Fibroblast of peridontal ligament (primary cell): Measurements from ENCODE around the gene FITM2.
A peak's percentile ranks its signal among the peaks of the same experiment; 100 is the strongest.
"Not testable (repeated sequence)": the region's sequence is repeated elsewhere in the genome, so short reads cannot be mapped to it uniquely, and the experiment has no call there.

Experiments used
- DNase-seq: peaks from one replicate; pipeline ENCODE4 v3.0.0-alpha.2; 2010; ENCODE audit errors: extremely low read depth

FITM2 gene

GRCh38 chr20:44310664-44311639 lies at the start of gene FITM2:
FITM2 (minus strand) TSS chr20:44311202; CDS start chr20:44311148, 54 bp downstream.
- DNase-seq = peak; percentile 95

GRCh38 chr20:44360221-44360620 lies 49.2 kb upstream of the FITM2 start:
- DNase-seq = no peak

GRCh38 chr20:44358776-44359175 lies 47.8 kb upstream of the FITM2 start:
- DNase-seq = no peak

- DNase-seq = no peak
These were observed 46.6 kb upstream of the FITM2 start for GRCh38 chr20:44357555-44358125.

GRCh38 chr20:44357020-44357419 lies 46.0 kb upstream of the FITM2 start:
- no peak for DNase-seq

GRCh38 chr20:44356353-44356723 lies 45.3 kb upstream of the FITM2 start:
- DNase-seq = no peak

GRCh38 chr20:44355498-44356352 lies 44.7 kb upstream of the FITM2 start, which contains the start of gene HNF4A:
HNF4A (plus strand) TSS chr20:44355699; CDS start chr20:44355805, 106 bp downstream.
- DNase-seq = no peak

GRCh38 chr20:44354979-44355497 lies 44.0 kb upstream of the FITM2 start:
- DNase-seq = no peak

- DNase-seq = no peak
These were observed 39.6 kb upstream of the FITM2 start for GRCh38 chr20:44350567-44350966.

- no peak for DNase-seq
These were observed 38.3 kb upstream of the FITM2 start for GRCh38 chr20:44349349-44349748.

- DNase-seq = no peak
These were observed 37.2 kb upstream of the FITM2 start for GRCh38 chr20:44348168-44348659.

- DNase-seq = not testable (repeated sequence)
These were observed 34.9 kb upstream of the FITM2 start for GRCh38 chr20:44345941-44346340.

GRCh38 chr20:44345147-44345546 lies 34.1 kb upstream of the FITM2 start:
- DNase-seq = no peak

- no peak for DNase-seq
These were observed 33.7 kb upstream of the FITM2 start for GRCh38 chr20:44344723-44345122.

GRCh38 chr20:44343162-44343675 lies 32.2 kb upstream of the FITM2 start:
- no peak for DNase-seq

- no peak for DNase-seq
These were observed 31.2 kb upstream of the FITM2 start for GRCh38 chr20:44342248-44342647.

GRCh38 chr20:44336725-44337380 lies 25.9 kb upstream of the FITM2 start, which contains the start of gene R3HDML:
R3HDML (plus strand) TSS chr20:44337043; CDS start chr20:44337158, 115 bp downstream.
- DNase-seq = no peak

- DNase-seq = no peak
These were observed 25.1 kb upstream of the FITM2 start for GRCh38 chr20:44336086-44336485.

GRCh38 chr20:44335675-44336074 lies 24.7 kb upstream of the FITM2 start:
- no peak for DNase-seq

- no peak for DNase-seq
These were observed 23.7 kb upstream of the FITM2 start for GRCh38 chr20:44334709-44335108.

- DNase-seq = no peak
These were observed 23.3 kb upstream of the FITM2 start for GRCh38 chr20:44334306-44334705.
